GM18858 (cell line): ENCODE data around the gene GRK2.

Experiments used
- ATAC-seq: cut with Tn5 transposase; IDR thresholded peaks from one replicate; pipeline ENCODE4 v1.9.1; 2021; ENCODE audit not compliant: unreplicated experiment

Gene GRK2

DNA sequence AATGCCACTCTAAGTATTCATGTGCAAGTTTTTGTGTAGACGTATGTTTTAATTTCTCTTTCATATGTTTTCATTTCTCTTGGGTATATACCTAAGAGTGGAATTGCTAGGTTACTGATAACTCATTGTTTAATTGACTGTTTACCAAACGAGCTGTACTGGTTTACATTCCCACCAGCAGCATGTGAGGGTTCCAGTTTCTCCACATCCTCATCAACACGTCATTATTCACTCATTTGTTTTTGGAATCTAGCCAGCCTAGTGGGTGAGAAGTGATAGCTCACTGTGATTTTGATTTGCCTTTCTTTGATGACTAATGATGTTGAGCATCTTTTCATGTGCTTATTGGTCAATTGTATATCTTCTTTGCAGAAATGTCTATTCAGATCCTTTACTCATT is 26.8 kb downstream of the GRK2 start:
- ATAC-seq: no peak

DNA sequence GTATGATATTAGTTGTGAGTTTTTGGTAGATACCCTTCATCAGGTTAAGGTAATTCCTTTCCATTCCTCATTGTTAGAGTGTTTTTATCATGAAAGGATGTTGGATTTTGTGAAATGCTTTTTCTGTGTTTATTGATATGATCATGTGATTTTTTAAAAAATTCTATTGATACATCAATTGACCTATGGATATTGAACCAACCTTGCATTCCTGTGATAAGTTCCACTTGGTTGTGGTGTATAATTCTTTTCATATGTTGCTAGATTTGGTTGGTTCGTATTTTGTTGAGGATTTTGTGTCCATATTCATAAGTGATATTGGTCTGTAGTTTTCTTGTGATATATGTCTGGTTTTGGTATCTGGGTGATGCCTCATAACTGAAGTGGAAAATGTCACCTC is 29.6 kb downstream of the GRK2 start:
- no peak for ATAC-seq

- ATAC-seq: no peak
Measured at GRCh38 chr11:67298786-67299185, 32.5 kb downstream of the GRK2 start.

DNA sequence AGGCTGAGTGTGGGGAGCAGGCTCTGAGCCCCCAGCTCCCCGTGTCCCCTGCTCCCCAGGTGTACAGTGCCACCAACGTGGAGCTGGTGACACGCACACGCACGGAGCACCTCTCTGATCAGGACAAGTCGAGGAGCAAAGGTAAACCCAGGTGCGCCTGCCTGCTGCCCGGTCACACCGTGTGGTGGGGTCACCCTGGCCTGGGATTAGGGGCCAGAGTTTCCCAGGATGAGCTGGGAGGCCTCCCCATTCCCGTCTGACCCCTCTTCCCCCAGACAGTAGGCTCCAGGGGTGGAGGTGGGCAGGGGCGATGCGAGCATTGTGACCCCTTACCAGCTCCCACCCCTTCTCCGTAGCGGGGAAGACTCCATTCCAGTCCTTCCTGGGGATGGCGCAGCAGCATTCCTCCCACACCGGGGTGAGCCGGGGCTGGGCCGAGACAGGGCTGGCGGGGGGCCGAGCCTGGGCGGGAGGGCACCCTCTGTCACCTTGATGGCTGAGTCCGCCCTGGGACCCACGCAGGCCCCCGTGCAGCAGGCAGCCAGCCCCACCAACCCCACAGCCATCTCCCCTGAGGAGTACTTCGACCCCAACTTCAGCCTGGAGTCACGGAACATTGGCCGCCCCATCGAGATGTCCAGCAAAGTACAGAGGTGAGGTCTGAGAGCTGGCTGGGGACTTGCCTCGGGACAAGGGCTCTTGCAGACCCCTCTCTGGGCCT is 33.4 kb downstream of the GRK2 start:
- no peak for ATAC-seq

GRCh38 chr11:67300256-67300755 is 34.0 kb downstream of the GRK2 start:
- no peak for ATAC-seq

DNA sequence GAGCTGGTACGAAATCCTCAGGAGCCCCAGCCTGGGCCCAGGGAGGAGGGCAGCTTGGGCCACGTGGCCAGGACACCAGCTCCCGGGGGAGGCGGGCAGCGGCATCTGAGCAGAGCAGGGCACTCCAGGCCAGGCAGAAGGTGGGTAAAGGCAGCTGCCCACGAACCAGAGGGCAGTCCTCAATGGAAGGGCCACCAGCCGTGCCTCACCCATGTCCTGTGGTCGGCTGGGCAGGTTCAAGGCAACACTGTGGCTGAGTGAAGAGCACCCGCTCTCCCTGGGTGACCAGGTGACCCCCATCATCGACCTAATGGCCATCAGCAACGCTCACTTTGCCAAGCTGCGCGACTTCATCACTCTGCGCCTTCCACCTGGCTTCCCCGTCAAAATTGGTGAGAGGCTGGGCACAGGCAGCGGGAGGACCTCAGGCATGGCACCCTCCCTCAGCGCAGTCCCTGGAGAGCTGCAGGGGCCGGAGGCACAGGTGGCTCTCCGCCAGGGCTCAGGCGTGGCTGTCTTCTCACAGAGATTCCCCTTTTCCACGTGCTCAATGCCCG is 34.6 kb downstream of the GRK2 start:
- ATAC-seq: no peak

- no peak for ATAC-seq
Measured at GRCh38 chr11:67301313-67301921, 35.1 kb downstream of the GRK2 start.

DNA sequence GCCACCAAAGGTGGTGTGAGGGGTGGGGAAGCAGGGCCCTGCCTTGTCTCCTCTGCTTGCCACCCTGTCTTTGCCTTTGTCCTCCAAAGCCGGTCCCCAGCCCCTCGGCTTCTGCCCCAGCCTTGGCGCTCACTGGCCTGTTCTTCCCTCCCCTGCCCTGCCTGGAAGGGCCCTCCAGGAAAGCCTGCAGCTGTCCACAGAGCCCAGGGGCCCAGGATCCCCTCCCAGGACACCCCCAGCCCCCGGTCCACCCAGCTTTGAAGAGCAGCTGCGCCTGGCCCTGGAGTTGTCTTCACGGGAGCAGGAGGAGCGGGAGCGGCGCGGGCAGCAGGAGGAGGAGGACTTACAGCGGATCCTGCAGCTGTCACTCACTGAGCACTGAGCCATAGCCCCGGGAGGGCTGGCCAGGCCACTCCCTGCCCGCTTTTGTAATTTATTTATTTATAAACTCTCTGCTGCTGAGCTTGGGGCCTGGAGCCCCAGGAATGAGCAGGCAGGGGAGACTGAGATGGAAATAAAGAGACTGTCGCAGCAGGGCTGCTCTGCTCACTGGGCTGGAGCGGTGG is 35.8 kb downstream of the GRK2 start:
- ATAC-seq: no peak

DNA sequence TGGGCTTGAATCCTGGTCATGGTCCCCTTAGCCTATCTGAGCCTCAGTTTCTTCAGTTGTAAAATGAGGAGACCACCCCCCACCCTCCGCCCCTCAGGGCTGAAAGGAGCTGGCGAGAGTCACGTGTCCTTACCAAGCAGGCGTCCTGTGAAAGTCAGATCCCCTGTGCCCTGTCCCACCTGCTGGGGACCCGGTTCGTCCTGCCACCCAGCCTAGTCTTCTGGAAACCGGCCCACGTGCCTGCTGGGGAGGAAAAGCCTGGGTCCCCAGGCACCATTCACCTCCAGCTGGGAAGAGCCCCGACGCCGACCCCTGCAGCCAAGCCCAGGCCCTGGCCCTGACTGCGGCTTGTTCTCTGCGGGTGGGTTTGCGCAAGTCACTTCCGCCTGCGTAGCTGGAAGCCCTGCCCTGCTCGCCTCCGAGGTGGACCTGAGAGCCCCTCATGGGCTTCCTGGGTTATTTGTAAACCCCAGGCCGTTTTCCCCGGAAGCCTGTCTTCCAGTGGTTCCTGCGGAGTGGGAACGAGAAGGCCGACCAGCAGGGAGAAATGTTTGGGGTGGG is 36.4 kb downstream of the GRK2 start:
- ATAC-seq: no peak

- ATAC-seq: no peak
Measured at GRCh38 chr11:67303132-67303834, 37.0 kb downstream of the GRK2 start, which contains the start of gene SSH3. Gene SSH3 (plus strand): TSS chr11:67303530. CDS start chr11:67303626, 96 bp downstream.

- ATAC-seq: no peak
Measured at GRCh38 chr11:67303835-67304411, 37.6 kb downstream of the GRK2 start.

DNA sequence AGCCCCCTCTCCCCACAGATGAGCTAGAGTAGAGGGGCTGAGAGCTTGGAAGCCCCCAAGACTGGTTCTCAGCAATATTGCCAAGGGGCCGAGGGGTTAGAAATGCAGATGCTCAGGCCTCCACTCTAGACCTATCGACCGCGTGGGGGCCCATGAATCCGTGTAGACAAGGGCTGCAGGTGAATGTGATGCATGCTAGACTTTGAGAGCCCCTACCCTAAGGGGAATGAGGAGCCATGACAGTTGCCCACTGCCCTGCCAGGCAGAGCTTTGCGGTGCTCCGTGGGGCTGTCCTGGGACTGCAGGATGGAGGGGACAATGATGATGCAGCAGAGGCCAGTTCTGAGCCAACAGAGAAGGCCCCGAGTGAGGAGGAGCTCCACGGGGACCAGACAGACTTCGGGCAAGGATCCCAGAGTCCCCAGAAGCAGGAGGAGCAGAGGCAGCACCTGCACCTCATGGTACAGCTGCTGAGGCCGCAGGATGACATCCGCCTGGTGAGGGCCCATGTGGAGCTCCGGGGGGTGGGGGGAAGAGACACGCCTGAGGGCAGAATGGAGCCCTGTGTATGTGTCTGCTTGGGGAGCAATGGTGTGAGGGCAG is 38.3 kb downstream of the GRK2 start:
- ATAC-seq: no peak

GRCh38 chr11:67306769-67307544 is 40.7 kb downstream of the GRK2 start:
- ATAC-seq: no peak

- ATAC-seq: no peak
Measured at GRCh38 chr11:67307545-67308001, 41.3 kb downstream of the GRK2 start.

DNA sequence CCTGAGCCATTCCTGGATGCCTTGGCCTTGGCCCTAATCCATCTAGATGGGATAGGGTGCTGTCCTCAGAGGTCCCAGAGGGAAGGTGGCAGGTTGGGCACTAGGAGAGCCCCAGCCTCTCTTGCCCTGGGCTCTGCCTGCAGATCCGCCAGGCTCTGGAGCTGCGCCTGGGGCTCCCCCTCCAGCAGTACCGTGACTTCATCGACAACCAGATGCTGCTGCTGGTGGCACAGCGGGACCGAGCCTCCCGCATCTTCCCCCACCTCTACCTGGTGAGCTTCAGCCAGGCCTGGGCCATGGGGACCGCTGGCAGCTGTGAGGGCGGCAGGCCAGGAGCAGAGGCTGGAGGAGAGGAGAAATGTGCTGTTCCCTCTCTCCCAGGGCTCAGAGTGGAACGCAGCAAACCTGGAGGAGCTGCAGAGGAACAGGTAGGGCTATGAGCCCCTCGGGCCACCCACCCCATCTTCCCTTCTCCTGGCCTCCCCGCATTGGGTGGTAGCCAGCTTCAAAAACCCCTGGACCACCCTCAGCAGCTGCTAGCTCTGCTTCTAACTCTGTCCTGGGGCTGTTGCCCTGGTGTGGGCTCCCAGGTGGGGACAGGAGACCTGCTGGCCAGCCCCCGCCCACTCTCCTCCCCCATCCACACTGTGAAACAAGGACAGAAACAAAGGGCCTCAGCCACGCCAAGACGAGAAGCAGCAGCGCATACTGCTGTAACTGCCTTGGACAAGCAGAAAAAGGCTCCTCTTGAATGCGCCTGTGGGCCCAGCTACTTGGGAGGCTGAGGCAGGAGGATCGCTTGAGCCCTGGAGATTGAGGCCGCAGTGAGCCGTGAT is 42.0 kb downstream of the GRK2 start:
- ATAC-seq: no peak

- ATAC-seq: no peak
Measured at GRCh38 chr11:67309166-67309565, 42.9 kb downstream of the GRK2 start.

DNA sequence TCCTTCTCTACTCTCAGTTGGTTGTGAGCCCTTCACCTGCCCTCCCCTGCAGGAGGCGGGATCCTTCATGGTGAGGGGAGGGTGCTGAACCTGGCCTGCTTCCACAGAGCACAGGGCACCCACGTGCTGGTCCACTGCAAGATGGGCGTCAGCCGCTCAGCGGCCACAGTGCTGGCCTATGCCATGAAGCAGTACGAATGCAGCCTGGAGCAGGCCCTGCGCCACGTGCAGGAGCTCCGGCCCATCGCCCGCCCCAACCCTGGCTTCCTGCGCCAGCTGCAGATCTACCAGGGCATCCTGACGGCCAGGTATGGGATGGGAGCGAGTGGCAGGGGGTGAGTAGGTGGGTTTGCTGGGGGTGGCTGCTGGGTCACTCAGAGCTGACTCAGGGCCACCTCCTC is 43.4 kb downstream of the GRK2 start:
- ATAC-seq: no peak

DNA sequence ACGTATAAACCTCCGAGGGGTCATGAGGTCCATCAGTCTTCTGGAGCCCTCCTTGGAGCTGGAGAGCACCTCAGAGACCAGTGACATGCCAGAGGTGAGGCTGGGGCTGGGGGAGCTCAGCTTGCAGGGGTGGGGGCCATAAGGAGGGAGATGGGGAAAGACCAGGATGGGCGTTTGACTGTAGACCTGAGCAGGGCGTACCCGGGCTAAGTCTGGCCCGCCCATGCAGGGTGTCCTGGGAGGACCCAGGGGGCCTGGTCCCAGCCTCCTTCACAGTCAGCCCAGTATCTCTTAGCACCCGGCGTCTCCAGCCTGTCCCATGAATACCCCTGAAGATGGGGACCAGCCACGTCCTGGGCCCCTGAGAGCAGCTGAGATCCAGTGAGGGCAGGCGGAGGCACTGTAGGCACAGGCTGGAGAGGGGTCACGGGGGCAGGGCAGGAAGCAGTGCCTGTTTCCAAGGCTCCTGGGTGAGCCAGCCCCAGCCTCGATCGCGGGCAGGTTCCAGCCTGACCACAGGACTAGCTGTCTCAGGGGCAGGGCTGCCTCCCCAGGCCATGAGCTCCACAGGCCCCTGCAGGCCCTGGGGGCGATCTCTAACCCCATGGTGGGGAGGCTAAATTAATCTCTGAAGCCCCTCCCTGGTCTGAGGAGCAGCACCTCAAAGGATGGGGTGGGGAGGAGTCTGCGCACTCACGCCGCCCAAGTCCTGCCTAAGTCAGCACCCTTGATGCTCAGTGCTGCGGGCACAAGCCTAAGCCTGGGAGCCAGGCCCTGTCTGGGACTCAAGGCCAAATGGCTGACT is 44.2 kb downstream of the GRK2 start:
- ATAC-seq: no peak
